Measurements from ENCODE around the gene PTPN1.
"Not testable (repeated sequence)": the region's sequence is repeated elsewhere in the genome, so short reads cannot be mapped to it uniquely, and the experiment has no call there.

The PTPN1 gene

GRCh38 chr20:50509923-50510705 is at the start of gene PTPN1:
PTPN1 (plus strand) TSS chr20:50510383; CDS start chr20:50510528, 145 bp downstream.
- DNase-seq = peak; percentile 99

- DNase-seq = peak; percentile 72
These were observed 49.4 kb upstream of the PTPN1 start for GRCh38 chr20:50460608-50461267.

- DNase-seq = no peak
These were observed 48.0 kb upstream of the PTPN1 start for GRCh38 chr20:50462093-50462690.

- peak; percentile 52 for DNase-seq
These were observed 46.0 kb upstream of the PTPN1 start for GRCh38 chr20:50464026-50464724.

GRCh38 chr20:50464725-50465650 is 45.2 kb upstream of the PTPN1 start:
- DNase-seq = no peak

- DNase-seq = no peak
These were observed 43.0 kb upstream of the PTPN1 start for GRCh38 chr20:50467174-50467573.

- DNase-seq = peak; percentile 22
These were observed 42.3 kb upstream of the PTPN1 start for GRCh38 chr20:50467718-50468356.

GRCh38 chr20:50468378-50468798 is 41.8 kb upstream of the PTPN1 start:
- DNase-seq = no peak

- no peak for DNase-seq
These were observed 40.9 kb upstream of the PTPN1 start for GRCh38 chr20:50469176-50469723.

- no peak for DNase-seq
These were observed 40.4 kb upstream of the PTPN1 start for GRCh38 chr20:50469796-50470195.

GRCh38 chr20:50470264-50470858 is 39.8 kb upstream of the PTPN1 start:
- DNase-seq = peak; percentile 20

- DNase-seq = no peak
These were observed 39.0 kb upstream of the PTPN1 start for GRCh38 chr20:50471231-50471630.

- no peak for DNase-seq
These were observed 37.2 kb upstream of the PTPN1 start for GRCh38 chr20:50472693-50473664.

GRCh38 chr20:50474356-50474755 is 35.8 kb upstream of the PTPN1 start:
- DNase-seq = not testable (repeated sequence)

- peak; percentile 49 for DNase-seq
These were observed 34.4 kb upstream of the PTPN1 start for GRCh38 chr20:50475681-50476292.

GRCh38 chr20:50477239-50477872 is 32.8 kb upstream of the PTPN1 start:
- DNase-seq = no peak

- peak; percentile 76 for DNase-seq
These were observed 31.8 kb upstream of the PTPN1 start for GRCh38 chr20:50478162-50478990.

GRCh38 chr20:50481741-50482140 is 28.4 kb upstream of the PTPN1 start:
- no peak for DNase-seq

Data from HCEC 1CT (cell line).